ENCODE data around the gene SEC61A2. TPM values are rescaled to one million over a fixed set of nuclear protein-coding genes. Genes with fewer than 3 reads are reported as not detected.

The SEC61A2 gene
- total RNA-seq, 2 donors from 2014 or later: 4.6 TPM

GRCh38 chr10:12198156-12198555, 68.7 kb downstream of the SEC61A2 start:
- intact Hi-C loops (cut with DNase I): no loop called here
- TF ChIP-seq CTCF (IDR thresholded peaks at IDR 0.05): no peak
- DNase-seq: no peak
- Histone ChIP-seq H3K27me3 (no peaks in the 10 kb centered on the region), H3K4me3 (no peak overlapping the region), H3K36me3 (no peaks in the 10 kb centered on the region), H3K4me1 (peaks cover 5% of the 10 kb centered on the region), H3K9me3 (no peaks in the 10 kb centered on the region), H3K27ac (no peak overlapping the region), H3K9ac (ENCODE audit: low read depth in 2 of 2, low read length in 2 of 2) (no peak overlapping the region)

DNA sequence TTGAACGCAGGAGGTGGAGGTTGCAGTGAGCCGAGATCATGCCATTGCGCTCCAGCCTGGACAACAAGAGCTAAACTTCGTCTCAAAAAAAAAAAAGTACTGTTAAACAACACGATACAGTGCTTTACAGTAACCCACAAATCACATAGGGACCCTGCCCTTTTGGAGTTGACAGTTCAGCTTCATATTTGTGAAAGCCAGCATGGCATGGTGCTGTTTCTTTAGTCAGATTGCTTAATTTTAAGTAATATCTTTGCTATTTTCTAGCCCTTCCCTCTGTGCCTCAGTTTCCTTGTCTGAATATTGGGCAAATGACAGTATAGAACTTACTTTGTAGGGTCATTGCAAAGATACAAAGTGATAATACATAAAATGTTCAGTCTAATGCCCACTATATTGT, 71.4 kb downstream of the SEC61A2 start:
- H3K36me3 ChIP-seq: no peaks in the 10 kb centered on the region

DNA sequence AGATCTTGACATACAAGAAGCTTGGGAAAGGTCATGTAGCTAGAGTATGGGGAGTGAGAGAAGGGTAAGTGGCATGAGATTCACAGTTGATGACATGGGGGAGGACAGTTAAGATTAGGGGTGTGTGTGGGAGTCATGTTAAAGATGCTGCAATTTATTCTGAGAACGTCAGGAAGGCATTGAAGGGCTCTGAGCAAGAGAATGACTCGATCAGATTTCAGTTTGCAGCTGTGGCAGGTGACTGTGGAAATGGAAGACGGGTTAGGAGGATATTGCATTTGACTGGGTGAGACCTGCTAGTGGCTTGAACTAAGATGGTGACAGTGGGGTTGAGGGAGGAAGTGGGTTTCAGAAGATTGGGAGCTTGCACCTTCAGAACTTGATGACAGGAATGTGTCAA, 72.1 kb downstream of the SEC61A2 start:
- DNase-seq: no peak
- intact Hi-C loops (cut with DNase I): no loop called here
- H3K4me3 ChIP-seq: no peak overlapping the region
- no peak overlapping the region for H3K9ac ChIP-seq (ENCODE audit: low read depth in 2 of 2, low read length in 2 of 2)
- H3K27ac ChIP-seq: no peak overlapping the region
- H3K4me1 ChIP-seq: no peaks in the 10 kb centered on the region
- no peak for TF ChIP-seq CTCF (IDR thresholded peaks at IDR 0.05)
- H3K9me3 ChIP-seq: no peaks in the 10 kb centered on the region
- H3K27me3 ChIP-seq: no peaks in the 10 kb centered on the region
- no peaks in the 10 kb centered on the region for H3K36me3 ChIP-seq

More for the DNA sequence above, 71.4 kb downstream of the SEC61A2 start:
- Histone ChIP-seq H3K4me3 (no peak overlapping the region), H3K27ac (no peak overlapping the region), H3K4me1 (no peaks in the 10 kb centered on the region), H3K9me3 (no peaks in the 10 kb centered on the region), H3K9ac (ENCODE audit: low read depth in 2 of 2, low read length in 2 of 2) (no peak overlapping the region), H3K27me3 (no peaks in the 10 kb centered on the region)
- DNase-seq: no peak
- intact Hi-C loops (cut with DNase I): no loop called here
- no peak for TF ChIP-seq CTCF (IDR thresholded peaks at IDR 0.05)

- intact Hi-C loops (cut with DNase I): no loop called here
- Histone ChIP-seq H3K27me3 (no peaks in the 10 kb centered on the region), H3K4me1 (no peaks in the 10 kb centered on the region), H3K4me3 (no peak overlapping the region), H3K27ac (no peak overlapping the region), H3K36me3 (no peaks in the 10 kb centered on the region), H3K9me3 (no peaks in the 10 kb centered on the region), H3K9ac (ENCODE audit: low read depth in 2 of 2, low read length in 2 of 2) (no peak overlapping the region)
- no peak for DNase-seq
- TF ChIP-seq CTCF (IDR thresholded peaks at IDR 0.05): no peak
These were observed 72.7 kb downstream of the SEC61A2 start for GRCh38 chr10:12202226-12202625.

- Histone ChIP-seq H3K27me3 (no peaks in the 10 kb centered on the region), H3K4me3 (no peak overlapping the region), H3K4me1 (no peaks in the 10 kb centered on the region), H3K27ac (no peak overlapping the region), H3K9ac (ENCODE audit: low read depth in 2 of 2, low read length in 2 of 2) (no peak overlapping the region), H3K36me3 (no peaks in the 10 kb centered on the region), H3K9me3 (no peaks in the 10 kb centered on the region)
- intact Hi-C loops (cut with DNase I): no loop called here
- no peak for DNase-seq
- no peak for TF ChIP-seq CTCF (IDR thresholded peaks at IDR 0.05)
These were observed 75.6 kb downstream of the SEC61A2 start for GRCh38 chr10:12205082-12205481.

DNA sequence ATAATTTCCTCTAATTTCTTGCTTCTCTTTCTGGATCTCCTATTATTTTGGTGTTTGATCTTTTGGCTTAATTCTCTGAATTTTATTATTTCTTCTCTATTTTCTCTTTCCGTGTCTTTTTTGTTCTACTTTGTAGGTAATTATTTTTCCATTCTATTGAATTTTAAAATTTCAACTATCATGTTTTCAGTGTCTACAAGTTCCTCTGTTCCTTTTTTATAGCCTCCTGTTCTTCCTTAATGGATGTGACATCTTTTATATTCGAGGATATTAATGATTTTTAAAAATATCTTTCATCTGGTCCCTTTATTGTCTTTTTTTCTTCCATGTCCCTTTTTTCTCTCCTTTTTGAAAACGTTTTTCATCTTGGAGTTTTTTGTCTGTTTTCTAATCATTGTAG, 77.6 kb downstream of the SEC61A2 start:
- Histone ChIP-seq H3K4me3 (no peak overlapping the region), H3K36me3 (peaks cover 6% of the 10 kb centered on the region), H3K27me3 (no peaks in the 10 kb centered on the region), H3K27ac (no peak overlapping the region), H3K4me1 (no peaks in the 10 kb centered on the region), H3K9ac (ENCODE audit: low read depth in 2 of 2, low read length in 2 of 2) (no peak overlapping the region), H3K9me3 (no peaks in the 10 kb centered on the region)
- DNase-seq: no peak
- TF ChIP-seq CTCF (IDR thresholded peaks at IDR 0.05): no peak
- intact Hi-C loops (cut with DNase I): no loop called here

All from colonic mucosa (tissue), 4 donors.